Spleen (tissue), 11 donors: ENCODE results near the gene ZNF652. TPM values are rescaled to one million over a fixed set of nuclear protein-coding genes. Genes with fewer than 3 reads are reported as not detected.

Experiments
- DNase-seq: peaks from one replicate; pipeline ENCODE4 v3.0.0-alpha.2; 2020
- H3K27ac ChIP-seq, 8 donors: fragments of 200-600 bp; sonication (generic) in 7 of 8; 1 replicate in 4 of 8; 2 replicates in 4 of 8; pipeline versions ENCODE4 v1.5.0 to v1.8.0; 2016 to 2021; ENCODE audit warnings: inconsistent platforms in 4 of 8, mild to moderate bottlenecking in 4 of 8, moderate library complexity in 1 of 8
- H3K27me3 ChIP-seq, 7 donors: fragments of 200-600 bp; sonication (generic) in 6 of 7; replicated peaks in 1 of 7; 1 replicate in 4 of 7; 2 replicates in 3 of 7; pipeline versions ENCODE4 v1.5.0 to v1.8.0; 2016 to 2021; ENCODE audit warnings: inconsistent platforms in 3 of 7, mild to moderate bottlenecking in 1 of 7
- H3K36me3 ChIP-seq, 6 donors: fragments of 200-600 bp; sonication (generic) in 5 of 6; 1 replicate in 4 of 6; 2 replicates in 2 of 6; pipeline versions ENCODE4 v1.5.0 to v1.8.0; 2016 to 2021; ENCODE audit warnings: inconsistent platforms in 2 of 6
- H3K4me1 ChIP-seq, 6 donors: fragments of 200-600 bp; sonication (generic) in 5 of 6; 1 replicate in 3 of 6; 2 replicates in 3 of 6; pipeline versions ENCODE4 v1.5.0 to v1.8.0; 2016 to 2021; ENCODE audit warnings: inconsistent platforms in 3 of 6
- H3K4me3 ChIP-seq, 8 donors: fragments of 200-600 bp; sonication (generic) in 7 of 8; 1 replicate in 4 of 8; 2 replicates in 4 of 8; pipeline versions ENCODE4 v1.5.0 to v1.8.0; 2016 to 2021; ENCODE audit warnings: inconsistent platforms in 4 of 8, mild to moderate bottlenecking in 4 of 8, moderate library complexity in 2 of 8
- H3K9me3 ChIP-seq, 8 donors: fragments of 200-600 bp; sonication (generic) in 7 of 8; 1 replicate in 4 of 8; 2 replicates in 4 of 8; pipeline versions ENCODE4 v1.5.0 to v1.8.0; 2016 to 2021; ENCODE audit warnings: inconsistent platforms in 4 of 8
- POLR2A ChIP-seq, 3 donors: fragments of 450-650 bp; IDR thresholded peaks; one replicate each; pipeline ENCODE4 v1.5.1; 2017; ENCODE audit warnings: antibody characterized with exemption in 3 of 3, mild to moderate bottlenecking in 1 of 3
- POLR2AphosphoS5 ChIP-seq, 3 donors: sonication (generic); formaldehyde crosslinking; IDR thresholded peaks; one replicate each; pipeline ENCODE4 v1.5.1; 2017; ENCODE audit warnings: antibody characterized with exemption in 3 of 3
- WGBS, 5 donors: extraction: QIAGEN DNeasy Blood & Tissue Kit in 3 of 5; methylation state at CpG; one replicate each; pipeline versions ENCODE4 v1.1.5 to v1.1.7; 2013 to 2018; 5-methylcytosine and 5-hydroxymethylcytosine counted together
- intact Hi-C: fragments of 100-400 bp; cut with DNase I; formaldehyde crosslinking; loops from one replicate; pipeline ENCODE4 v1.15.0; 2023; ENCODE audit warnings: low total_unique reads
- polyA plus RNA-seq, 3 donors: library from polyadenylated mRNA; stranded (reverse); fragments of 200-250 nt; gene quantifications; one replicate each; pipeline ENCODE4 v1.2.1, GENCODE V29; 2013
- total RNA-seq, 7 donors: library from RNA; depleted of rRNA in 3 of 7; stranded (reverse); fragments of >200 nt in 3 of 7; fragmentation: NEBNext Ultra II Directional in 4 of 7; extraction: Animal tissue kit (Norgen Biotek cat#: 25700) in 4 of 7; gene quantifications; one replicate each; pipeline versions ENCODE4 v1.1.0 to v1.2.1, GENCODE V29; 2016 to 2021
- TF ChIP-seq, protein P1 (sequence below), 11 experiments: fragments of 200-600 bp in 7 of 11; fragments of 450-650 bp in 4 of 11; sonication (generic) in 4 of 11; IDR thresholded peaks in 8 of 11; conservative IDR thresholded peaks in 3 of 11; 1 replicate in 7 of 11; 2 replicates in 4 of 11; pipeline versions ENCODE4 v1.4.0 to v1.8.0; 2016 to 2021; ENCODE audit warnings: antibody characterized with exemption in 11 of 11, inconsistent platforms in 4 of 11, mild to moderate bottlenecking in 1 of 11
- donor health status: healthy with polysubstance abuse.
- donor health status: DM: no; HTN: no; CAD: no; lungs with moderate emphysema.
- donor health status: DM: no; HTN: no; CAD: no.
- donor health status: Bipolar disorder and iron deficiency.
- donor health status: healthy.
- donor health status: DM: no; HTN: no; CAD: no.
- donor health status: DM: yes; HTN: yes; CAD: no.

The ZNF652 gene
- total and polyA plus RNA-seq, 10 donors = 18.2 to 73.9 (median 52.5) TPM

DNA sequence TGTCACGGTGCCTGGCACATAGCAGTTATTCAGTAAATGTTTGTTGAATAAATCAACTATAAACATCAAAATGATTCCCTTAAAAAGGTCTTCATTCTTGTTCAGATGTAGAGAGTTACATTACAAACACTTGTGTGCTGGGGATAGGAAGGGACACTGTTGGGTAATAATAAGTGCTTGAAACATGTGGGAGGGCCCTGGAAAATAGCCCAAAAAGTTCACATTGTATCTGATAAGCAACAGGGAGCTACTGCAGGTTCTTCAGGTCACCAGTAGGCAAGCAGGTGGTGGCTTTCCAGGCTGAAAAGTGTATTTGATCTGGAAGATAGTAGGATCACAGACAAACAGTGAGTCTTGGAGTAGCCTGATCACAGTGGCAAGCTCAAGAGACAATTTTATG lies 19.0 kb upstream of the ZNF652 start:
- intact Hi-C loops = no loop called here
- no peaks in the 10 kb centered on the region for H3K27me3 ChIP-seq
- no peak for DNase-seq
- TF ChIP-seq, protein P1, sequence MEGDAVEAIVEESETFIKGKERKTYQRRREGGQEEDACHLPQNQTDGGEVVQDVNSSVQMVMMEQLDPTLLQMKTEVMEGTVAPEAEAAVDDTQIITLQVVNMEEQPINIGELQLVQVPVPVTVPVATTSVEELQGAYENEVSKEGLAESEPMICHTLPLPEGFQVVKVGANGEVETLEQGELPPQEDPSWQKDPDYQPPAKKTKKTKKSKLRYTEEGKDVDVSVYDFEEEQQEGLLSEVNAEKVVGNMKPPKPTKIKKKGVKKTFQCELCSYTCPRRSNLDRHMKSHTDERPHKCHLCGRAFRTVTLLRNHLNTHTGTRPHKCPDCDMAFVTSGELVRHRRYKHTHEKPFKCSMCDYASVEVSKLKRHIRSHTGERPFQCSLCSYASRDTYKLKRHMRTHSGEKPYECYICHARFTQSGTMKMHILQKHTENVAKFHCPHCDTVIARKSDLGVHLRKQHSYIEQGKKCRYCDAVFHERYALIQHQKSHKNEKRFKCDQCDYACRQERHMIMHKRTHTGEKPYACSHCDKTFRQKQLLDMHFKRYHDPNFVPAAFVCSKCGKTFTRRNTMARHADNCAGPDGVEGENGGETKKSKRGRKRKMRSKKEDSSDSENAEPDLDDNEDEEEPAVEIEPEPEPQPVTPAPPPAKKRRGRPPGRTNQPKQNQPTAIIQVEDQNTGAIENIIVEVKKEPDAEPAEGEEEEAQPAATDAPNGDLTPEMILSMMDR (IDR thresholded peaks at IDR 0.05 in 8 of 11, conservative IDR thresholded peaks at IDR 0.05 in 3 of 11) = no peak
- TF ChIP-seq POLR2AphosphoS5 (IDR thresholded peaks at IDR 0.05) (no peak), POLR2A (IDR thresholded peaks at IDR 0.05) (no peak)
- 78 to 92% (median 84%) methylated on average over 1 of the region's 1 CpG for WGBS, 5 donors
- H3K9me3 ChIP-seq = no peaks in the 10 kb centered on the region
- no peak overlapping the region for H3K27ac ChIP-seq
- no peak overlapping the region for H3K4me3 ChIP-seq
- no peaks in the 10 kb centered on the region for H3K36me3 ChIP-seq
- peaks cover 0 to 6% (median 0%) of the 10 kb centered on the region in 6 donors for H3K4me1 ChIP-seq

DNA sequence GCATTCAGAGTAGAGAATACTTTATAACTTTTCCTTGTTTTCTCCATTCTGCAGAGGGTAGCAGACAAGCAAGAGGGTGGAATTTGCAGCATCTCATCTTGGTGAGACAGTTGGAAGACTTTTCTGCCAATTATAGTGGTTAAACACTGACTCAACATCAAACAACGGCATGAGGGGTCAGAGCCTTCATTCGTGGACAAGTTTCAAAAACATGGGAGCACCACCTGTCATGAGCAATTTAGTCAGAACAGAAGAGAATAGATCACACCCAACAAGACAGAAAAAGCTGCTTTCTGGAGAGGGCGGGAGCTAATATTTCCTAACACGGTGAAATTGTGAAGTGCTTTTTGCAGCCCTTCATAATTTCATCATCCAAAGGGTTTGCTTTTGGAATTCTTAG lies 17.9 kb upstream of the ZNF652 start:
- TF ChIP-seq POLR2A (IDR thresholded peaks at IDR 0.05) (no peak), POLR2AphosphoS5 (IDR thresholded peaks at IDR 0.05) (no peak)
- TF ChIP-seq, protein P1 (IDR thresholded peaks at IDR 0.05 in 8 of 11, conservative IDR thresholded peaks at IDR 0.05 in 3 of 11) = no peak
- intact Hi-C loops = no loop called here
- Histone ChIP-seq H3K36me3 (no peaks in the 10 kb centered on the region), H3K27ac (no peak overlapping the region), H3K4me3 (no peak overlapping the region), H3K27me3 (no peaks in the 10 kb centered on the region), H3K9me3 (no peaks in the 10 kb centered on the region), H3K4me1 (peaks cover 0 to 6% (median 0%) of the 10 kb centered on the region in 6 donors)
- 58 to 84% (median 67%) methylated on average over 4 of the region's 4 CpGs for WGBS, 5 donors
- no peak for DNase-seq

DNA sequence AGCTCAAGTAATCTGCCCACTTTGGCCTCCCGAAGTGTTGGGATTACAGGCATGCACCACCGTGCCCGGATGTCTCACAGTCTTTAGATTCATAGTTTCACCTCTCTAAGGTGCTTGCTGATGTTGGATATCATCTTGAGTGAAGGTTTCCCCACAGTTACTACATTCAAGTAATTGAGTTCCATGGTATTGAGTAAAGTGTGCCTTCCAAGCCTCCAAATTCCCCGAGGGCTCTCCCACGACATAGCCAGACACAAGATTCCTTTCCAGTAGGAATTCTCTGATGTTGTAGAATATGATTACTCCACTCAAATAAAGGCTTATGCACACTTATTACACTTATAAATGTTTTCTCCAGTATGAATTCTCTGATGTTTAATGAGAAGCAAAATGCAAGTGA lies 16.3 kb upstream of the ZNF652 start:
- peak; percentile 12 for DNase-seq
- TF ChIP-seq POLR2A (IDR thresholded peaks at IDR 0.05) (no peak), POLR2AphosphoS5 (IDR thresholded peaks at IDR 0.05) (no peak)
- H3K9me3 ChIP-seq = no peaks in the 10 kb centered on the region
- H3K36me3 ChIP-seq = no peaks in the 10 kb centered on the region
- no peak overlapping the region for H3K27ac ChIP-seq
- 84 to 97% (median 92%) methylated on average over 5 of the region's 5 CpGs for WGBS, 5 donors
- H3K4me3 ChIP-seq = no peak overlapping the region
- peaks cover 0 to 6% (median 0%) of the 10 kb centered on the region in 6 donors for H3K4me1 ChIP-seq
- intact Hi-C loops = no loop called here
- H3K27me3 ChIP-seq = no peaks in the 10 kb centered on the region

DNA sequence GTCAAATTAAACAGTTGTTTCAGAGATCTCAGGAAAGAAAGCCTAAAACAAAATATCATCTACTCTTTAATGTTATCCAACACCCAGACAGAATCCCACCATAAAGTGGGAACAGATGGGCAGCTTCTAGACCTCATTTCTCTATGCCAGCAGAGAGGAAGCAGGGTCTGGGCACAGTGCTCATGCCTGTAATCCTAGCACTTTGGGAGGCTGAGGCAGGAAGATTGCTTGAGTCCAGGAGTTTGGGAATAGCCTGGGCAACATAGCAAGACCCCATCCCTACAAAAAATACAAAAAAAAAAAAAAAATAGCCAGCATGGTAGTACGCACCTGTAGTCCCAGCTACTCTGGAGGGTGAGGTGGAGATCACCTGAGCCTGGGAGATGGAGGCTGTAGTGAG lies 13.5 kb upstream of the ZNF652 start:
- no peak for DNase-seq
- Histone ChIP-seq H3K4me3 (no peak overlapping the region), H3K27me3 (no peaks in the 10 kb centered on the region), H3K9me3 (no peaks in the 10 kb centered on the region), H3K36me3 (no peaks in the 10 kb centered on the region), H3K4me1 (peaks cover 0 to 17% (median 4%) of the 10 kb centered on the region in 6 donors), H3K27ac (no peak overlapping the region)
- intact Hi-C loops = no loop called here
- 85 to 100% (median 94%) methylated on average over 1 of the region's 1 CpG for WGBS, 5 donors
- TF ChIP-seq POLR2AphosphoS5 (IDR thresholded peaks at IDR 0.05) (no peak), POLR2A (IDR thresholded peaks at IDR 0.05) (no peak)
- TF ChIP-seq, protein P1 (IDR thresholded peaks at IDR 0.05 in 8 of 11, conservative IDR thresholded peaks at IDR 0.05 in 3 of 11) = no peak

DNA sequence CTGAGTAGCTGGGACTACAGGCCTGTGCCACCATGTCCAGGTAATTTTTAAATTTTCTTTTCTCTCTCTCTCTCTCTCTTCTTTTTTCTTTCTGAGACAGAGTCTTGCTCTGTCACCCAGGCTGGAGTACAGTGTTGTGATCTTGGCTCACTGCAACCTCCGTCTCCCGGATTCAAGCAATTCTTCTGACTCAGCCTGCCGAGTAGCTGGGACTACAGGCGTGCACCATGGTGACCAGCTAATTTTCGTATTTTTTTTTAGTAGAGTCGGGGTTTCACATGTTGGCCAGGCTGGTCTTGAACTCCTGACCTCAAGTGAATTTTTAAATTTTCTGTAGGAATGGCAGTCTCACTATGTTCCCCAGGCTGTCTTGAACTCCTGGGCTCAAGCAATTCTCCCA lies 11.1 kb upstream of the ZNF652 start:
- H3K9me3 ChIP-seq = no peaks in the 10 kb centered on the region
- peak overlapping the region in 1 of 8 donors; percentile 24 for H3K27ac ChIP-seq
- H3K36me3 ChIP-seq = no peaks in the 10 kb centered on the region
- H3K27me3 ChIP-seq = no peaks in the 10 kb centered on the region
- TF ChIP-seq, protein P1 (IDR thresholded peaks at IDR 0.05 in 8 of 11, conservative IDR thresholded peaks at IDR 0.05 in 3 of 11) = no peak
- TF ChIP-seq POLR2A (IDR thresholded peaks at IDR 0.05) (no peak), POLR2AphosphoS5 (IDR thresholded peaks at IDR 0.05) (no peak)
- peaks cover 0 to 28% (median 10%) of the 10 kb centered on the region in 6 donors for H3K4me1 ChIP-seq
- 81 to 98% (median 95%) methylated on average over 6 of the region's 6 CpGs for whole genome bisulfite sequencing, 5 donors
- no peak for DNase-seq
- intact Hi-C loops = no loop called here
- H3K4me3 ChIP-seq = no peak overlapping the region
